Activated T-cell treated with anti-CD3 and anti-CD28 coated beads, Interleukin-2, amount 50 U/mL, for 24 hours (primary cell): ENCODE data around the gene DBR1.

Source experiments
- DNase-seq: peaks from one replicate; pipeline ENCODE4 v3.0.0-alpha.2; 2020
- H3K27ac Mint-ChIP-seq: 2 replicates; pipeline ENCODE4 v1.8.0; 2020; ENCODE audit warnings: mild to moderate bottlenecking, mixed read lengths
- H3K27me3 Mint-ChIP-seq: 2 replicates; pipeline ENCODE4 v1.8.0; 2020; ENCODE audit warnings: mixed read lengths
- H3K36me3 Mint-ChIP-seq: 2 replicates; pipeline ENCODE4 v1.8.0; 2020; ENCODE audit warnings: low read depth, mixed read lengths
- H3K4me1 Mint-ChIP-seq: 2 replicates; pipeline ENCODE4 v1.8.0; 2020; ENCODE audit warnings: low read depth, mixed read lengths
- H3K4me3 Mint-ChIP-seq: 2 replicates; pipeline ENCODE4 v1.8.0; 2020; ENCODE audit warnings: mild to moderate bottlenecking, moderate library complexity, mixed read lengths
- H3K9me3 Mint-ChIP-seq: 2 replicates; pipeline ENCODE4 v1.8.0; 2020; ENCODE audit warnings: mixed read lengths

Gene DBR1

DNA sequence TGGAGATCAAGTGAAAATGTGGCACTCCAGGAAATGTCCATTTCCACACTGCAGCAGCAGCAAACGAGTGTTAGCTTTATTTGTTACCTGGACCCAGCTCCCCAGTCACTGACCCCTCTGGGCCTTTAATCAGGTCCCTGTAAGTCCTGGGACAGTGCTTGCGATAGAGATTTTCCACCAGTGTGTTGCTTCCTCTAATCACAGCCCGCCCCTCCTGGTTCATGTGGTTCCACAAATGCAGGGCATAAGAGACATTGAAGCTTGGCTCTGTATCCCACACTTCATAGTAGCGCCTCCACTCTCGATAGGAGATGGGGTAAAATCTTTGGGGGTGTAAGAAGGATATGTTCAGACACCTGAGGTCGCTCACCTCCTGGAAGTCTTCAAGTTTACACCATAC is 50.5 kb downstream of the DBR1 start:
- DNase-seq: no peak
- H3K27me3 Mint-ChIP-seq: peaks cover 19% of the 10 kb centered on the region
- H3K36me3 Mint-ChIP-seq: no peaks in the 10 kb centered on the region
- no peak overlapping the region for H3K4me3 Mint-ChIP-seq
- H3K27ac Mint-ChIP-seq: no peak overlapping the region
- H3K9me3 Mint-ChIP-seq: no peaks in the 10 kb centered on the region
- no peaks in the 10 kb centered on the region for H3K4me1 Mint-ChIP-seq

DNA sequence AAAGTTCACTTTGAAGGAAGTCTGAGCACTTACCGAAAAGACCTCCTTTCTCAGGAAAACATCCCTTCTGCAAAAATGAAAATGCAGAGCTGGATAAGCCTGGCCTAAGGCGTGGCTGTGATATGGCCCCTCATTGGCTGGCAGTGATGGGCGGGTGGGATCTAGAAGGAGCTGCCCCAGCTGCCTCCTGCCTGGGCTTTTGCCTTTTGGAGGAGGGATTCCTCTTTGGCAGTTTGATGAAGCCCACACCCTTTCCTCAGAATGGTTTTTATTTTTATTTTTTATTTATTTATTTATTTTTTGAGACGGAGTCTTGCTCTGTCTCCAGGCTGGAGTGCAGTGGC is 55.3 kb downstream of the DBR1 start:
- peaks cover 59% of the 10 kb centered on the region for H3K27me3 Mint-ChIP-seq
- peaks cover 15% of the 10 kb centered on the region for H3K4me1 Mint-ChIP-seq
- DNase-seq: no peak
- no peak overlapping the region for H3K4me3 Mint-ChIP-seq
- H3K36me3 Mint-ChIP-seq: no peaks in the 10 kb centered on the region
- no peaks in the 10 kb centered on the region for H3K9me3 Mint-ChIP-seq
- H3K27ac Mint-ChIP-seq: no peak overlapping the region

DNA sequence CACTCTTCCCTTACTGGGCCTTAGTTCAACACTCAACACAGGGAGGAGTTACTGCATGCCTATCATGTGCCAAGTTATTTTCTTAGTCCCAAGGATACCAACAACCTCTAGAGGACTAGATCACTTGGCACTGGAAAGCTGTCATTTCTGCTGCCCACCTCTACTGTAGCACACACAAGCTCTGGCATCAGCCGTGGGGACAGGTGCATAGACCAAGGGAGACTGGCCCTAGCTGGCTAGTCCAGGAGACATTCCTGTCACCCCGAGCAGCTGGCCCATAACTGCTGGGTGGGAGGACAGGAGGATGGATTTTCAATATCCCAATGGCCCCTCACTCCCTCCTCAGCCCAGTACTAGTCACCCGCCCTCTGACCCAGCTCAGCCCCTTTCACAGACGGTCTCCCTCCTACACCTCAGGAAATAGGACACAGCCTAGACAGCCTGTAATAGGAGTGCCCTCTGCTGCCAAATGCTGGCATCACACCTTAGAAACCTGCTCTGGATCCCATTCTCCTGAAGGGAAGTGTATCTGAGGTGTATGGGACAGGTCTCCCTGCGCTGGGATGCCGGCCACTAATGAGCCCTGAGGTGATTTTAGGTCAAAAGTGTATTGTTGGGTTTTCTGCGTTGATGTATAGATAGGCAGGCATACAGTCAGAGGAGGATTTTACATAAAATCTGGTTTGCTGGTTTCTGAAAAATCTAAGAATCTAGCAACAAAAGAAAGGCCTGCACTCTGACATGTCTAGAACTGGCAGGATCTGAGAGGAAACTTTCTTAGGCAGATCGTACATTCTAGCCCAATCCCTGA is 55.9 kb downstream of the DBR1 start:
- Mint-ChIP-seq H3K27me3 (peaks cover 62% of the 10 kb centered on the region), H3K4me1 (peaks cover 16% of the 10 kb centered on the region), H3K4me3 (no peak overlapping the region), H3K9me3 (no peaks in the 10 kb centered on the region), H3K36me3 (no peaks in the 10 kb centered on the region), H3K27ac (no peak overlapping the region)
- peak; percentile 75 for DNase-seq

DNA sequence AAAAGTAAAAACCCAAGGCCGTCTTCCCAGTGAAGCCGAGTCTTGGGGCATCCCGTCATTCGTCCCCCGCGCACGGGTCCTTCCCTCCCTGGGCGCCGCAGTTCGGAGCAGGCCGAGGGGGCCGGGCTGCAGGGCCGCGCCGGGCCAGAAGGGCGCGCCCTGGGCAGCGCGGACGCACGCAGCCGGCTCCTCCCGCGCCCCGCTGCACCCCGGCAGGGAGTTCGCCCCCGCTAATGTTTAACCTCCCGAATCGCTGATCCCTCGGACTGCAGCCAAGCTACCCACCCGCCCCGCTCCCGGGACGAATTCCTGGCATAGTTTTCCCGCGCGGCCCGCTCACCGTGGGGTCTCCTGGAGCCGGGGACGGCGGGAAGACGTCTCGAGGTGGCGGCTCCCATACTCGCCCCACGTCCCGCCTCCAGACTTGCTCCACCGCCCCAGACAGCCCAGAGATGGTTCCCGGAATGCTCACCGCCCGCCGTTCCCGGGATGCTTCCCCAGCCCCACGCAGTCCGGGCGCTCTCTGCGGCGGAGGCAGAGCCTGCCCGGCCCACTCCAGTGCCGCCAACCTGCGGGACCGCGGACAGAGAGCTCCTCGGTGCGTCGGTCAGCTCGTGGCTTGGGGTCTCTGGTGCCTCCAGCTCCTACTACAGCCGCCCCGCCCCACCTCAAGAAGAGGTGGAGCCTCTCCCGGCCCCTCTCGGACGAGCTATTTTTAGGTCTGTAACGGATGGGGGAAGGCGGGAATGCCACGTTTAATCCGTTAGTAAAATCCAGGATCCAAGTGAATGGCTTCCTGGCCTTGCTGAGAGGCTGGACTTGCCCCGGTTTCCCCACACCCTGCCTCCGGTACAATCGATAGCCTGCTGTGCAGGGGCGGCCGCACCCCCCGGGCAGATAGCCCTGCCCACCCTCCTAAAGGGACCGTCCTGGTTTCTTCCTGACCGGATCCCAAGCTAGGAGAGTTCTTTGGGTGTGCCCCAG is 59.4 kb downstream of the DBR1 start, which contains the start of gene DZIP1L:
DZIP1L (minus strand) TSS at position 621 of the 984 bp plus-strand sequence. CDS start 11,637 bp downstream, outside the sequence.
- peaks cover 16% of the 10 kb centered on the region for H3K4me1 Mint-ChIP-seq
- H3K27ac Mint-ChIP-seq: no peak within 1 kb of the TSS
- H3K36me3 Mint-ChIP-seq: no peaks in the 10 kb centered on the region
- no peaks in the 10 kb centered on the region for H3K9me3 Mint-ChIP-seq
- H3K4me3 Mint-ChIP-seq: peak within 1 kb of the TSS; percentile 78
- peaks cover 75% of the 10 kb centered on the region for H3K27me3 Mint-ChIP-seq
- DNase-seq: peak; percentile 60

DNA sequence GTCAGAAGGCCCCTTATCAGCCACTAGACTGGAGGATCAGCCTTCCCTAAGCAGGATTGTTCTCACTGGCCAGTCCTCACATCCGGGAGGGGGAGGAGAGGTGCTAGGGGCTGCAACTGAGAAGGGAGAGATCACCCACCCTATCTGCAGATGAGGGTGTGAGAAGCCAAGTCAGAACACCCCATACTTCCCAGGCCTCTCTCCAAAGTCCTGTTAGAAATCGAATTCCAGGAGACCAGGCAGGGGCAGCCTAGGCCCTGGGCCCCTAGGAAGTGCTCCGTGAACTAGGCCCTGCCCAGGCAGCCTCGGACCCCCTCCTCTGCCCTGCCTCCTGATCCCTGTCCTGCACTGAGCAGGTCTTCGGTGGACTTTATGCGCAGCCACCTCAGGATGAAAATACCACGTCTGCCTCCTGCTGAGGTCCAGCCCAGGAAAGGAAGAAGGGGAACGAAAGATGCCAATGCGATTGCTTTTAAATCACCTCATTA is 60.2 kb downstream of the DBR1 start:
- H3K4me3 Mint-ChIP-seq: peak overlapping the region; percentile 78
- peaks cover 16% of the 10 kb centered on the region for H3K4me1 Mint-ChIP-seq
- H3K36me3 Mint-ChIP-seq: no peaks in the 10 kb centered on the region
- H3K9me3 Mint-ChIP-seq: no peaks in the 10 kb centered on the region
- DNase-seq: no peak
- H3K27ac Mint-ChIP-seq: no peak overlapping the region
- H3K27me3 Mint-ChIP-seq: peaks cover 78% of the 10 kb centered on the region

DNA sequence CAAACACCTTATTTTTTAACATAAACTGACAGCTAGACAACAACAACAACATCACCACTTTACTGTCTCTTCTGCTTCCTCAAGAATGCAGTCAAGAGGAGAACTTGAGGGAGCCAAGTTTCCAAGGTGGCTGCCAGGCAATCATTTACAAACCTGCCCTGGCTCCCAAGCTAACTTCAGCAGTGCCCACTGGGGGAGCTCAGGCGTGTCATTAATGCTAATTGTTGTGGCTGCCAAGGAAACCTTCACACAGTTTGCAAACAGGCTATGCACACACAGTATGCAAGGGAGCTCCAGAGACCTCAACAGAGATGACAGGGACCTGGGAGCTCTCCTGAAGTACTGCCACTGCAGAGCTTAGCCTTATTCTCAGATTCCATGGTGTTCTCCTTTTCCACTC is 61.4 kb downstream of the DBR1 start:
- Mint-ChIP-seq H3K4me3 (no peak overlapping the region), H3K9me3 (no peaks in the 10 kb centered on the region), H3K4me1 (peaks cover 16% of the 10 kb centered on the region), H3K27me3 (peaks cover 76% of the 10 kb centered on the region), H3K36me3 (no peaks in the 10 kb centered on the region), H3K27ac (no peak overlapping the region)
- DNase-seq: no peak

DNA sequence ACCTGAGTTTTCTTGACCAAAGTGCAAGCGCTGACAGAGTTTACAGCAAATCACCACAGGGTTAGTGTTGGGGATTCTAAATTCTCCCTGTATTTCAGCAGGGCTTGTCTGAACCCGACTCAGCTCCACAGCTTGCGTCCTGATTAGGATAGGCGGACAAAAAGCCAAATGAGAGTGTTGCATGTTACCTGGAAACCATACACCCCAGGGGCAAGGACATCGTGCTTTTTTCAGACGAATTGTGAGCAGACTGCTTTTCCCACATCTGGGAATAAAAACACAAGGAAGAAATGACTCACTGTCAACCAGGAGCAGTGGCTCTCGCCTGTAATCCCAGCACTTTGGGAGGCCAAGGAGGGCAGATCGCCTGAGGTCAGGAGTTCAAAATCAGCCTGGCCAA is 62.4 kb downstream of the DBR1 start:
- Mint-ChIP-seq H3K4me1 (peaks cover 14% of the 10 kb centered on the region), H3K27ac (no peak overlapping the region), H3K9me3 (no peaks in the 10 kb centered on the region), H3K27me3 (peaks cover 68% of the 10 kb centered on the region), H3K36me3 (no peaks in the 10 kb centered on the region), H3K4me3 (no peak overlapping the region)
- no peak for DNase-seq
